PC-9 (cell line): Measurements from ENCODE around the gene NUP62.

Experiments
- EZH2 ChIP-seq: fragments of 200-600 bp; sonication (generic); IDR thresholded peaks from 2 replicates; pipeline ENCODE4 v1.8.0; 2017; ENCODE audit warnings: antibody characterized with exemption, low read depth
- TF ChIP-seq, protein P1 (sequence below): fragments of 200-600 bp; sonication (generic); conservative IDR thresholded peaks from 2 replicates; pipeline ENCODE4 v1.6.1; 2017; ENCODE audit warnings: mixed run types, antibody characterized with exemption, mild to moderate bottlenecking, moderate library complexity

DNA sequence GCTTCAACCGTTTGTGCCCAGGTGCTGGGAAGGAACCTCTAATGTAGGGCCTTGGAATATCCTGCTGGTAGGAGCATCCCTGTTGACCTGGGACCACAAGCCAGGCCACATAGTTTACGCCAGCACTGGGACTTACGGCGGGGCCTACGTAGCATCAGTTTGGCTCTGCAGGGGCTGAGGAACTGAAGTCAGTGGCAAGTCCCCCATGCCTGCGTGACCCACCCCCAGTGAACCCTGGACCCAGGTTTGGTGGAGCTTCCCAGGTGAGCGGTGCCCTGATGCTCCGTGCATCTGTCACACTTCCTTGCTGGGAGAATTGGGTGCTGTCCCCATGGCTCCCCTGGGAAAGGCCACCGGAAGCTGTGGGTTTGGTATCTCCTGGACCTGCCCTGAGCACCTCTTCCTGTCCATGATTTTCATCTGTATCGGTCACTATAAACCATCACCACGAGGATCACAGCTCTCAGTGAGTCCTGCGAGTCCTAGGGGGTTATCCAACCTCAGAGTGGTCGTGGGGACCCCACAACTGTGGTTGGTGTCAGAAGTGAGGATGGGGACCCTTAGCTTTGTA lies 21.7 kb upstream of the NUP62 start:
- TF ChIP-seq, protein P1, sequence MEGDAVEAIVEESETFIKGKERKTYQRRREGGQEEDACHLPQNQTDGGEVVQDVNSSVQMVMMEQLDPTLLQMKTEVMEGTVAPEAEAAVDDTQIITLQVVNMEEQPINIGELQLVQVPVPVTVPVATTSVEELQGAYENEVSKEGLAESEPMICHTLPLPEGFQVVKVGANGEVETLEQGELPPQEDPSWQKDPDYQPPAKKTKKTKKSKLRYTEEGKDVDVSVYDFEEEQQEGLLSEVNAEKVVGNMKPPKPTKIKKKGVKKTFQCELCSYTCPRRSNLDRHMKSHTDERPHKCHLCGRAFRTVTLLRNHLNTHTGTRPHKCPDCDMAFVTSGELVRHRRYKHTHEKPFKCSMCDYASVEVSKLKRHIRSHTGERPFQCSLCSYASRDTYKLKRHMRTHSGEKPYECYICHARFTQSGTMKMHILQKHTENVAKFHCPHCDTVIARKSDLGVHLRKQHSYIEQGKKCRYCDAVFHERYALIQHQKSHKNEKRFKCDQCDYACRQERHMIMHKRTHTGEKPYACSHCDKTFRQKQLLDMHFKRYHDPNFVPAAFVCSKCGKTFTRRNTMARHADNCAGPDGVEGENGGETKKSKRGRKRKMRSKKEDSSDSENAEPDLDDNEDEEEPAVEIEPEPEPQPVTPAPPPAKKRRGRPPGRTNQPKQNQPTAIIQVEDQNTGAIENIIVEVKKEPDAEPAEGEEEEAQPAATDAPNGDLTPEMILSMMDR, result no peak
- TF ChIP-seq EZH2, result no peak
